ENCODE measurements around the gene ZNF560. TPM values are rescaled to one million over a fixed set of nuclear protein-coding genes. Genes with fewer than 3 reads are reported as not detected.

Gene ZNF560
- polyA plus RNA-seq, 3 donors = 0.16 TPM; not detected in 2

GRCh38 chr19:9456018-9456689 lies 42.3 kb downstream of the ZNF560 start:
- H3K27ac ChIP-seq (ENCODE audit: low read depth, low read length) = no peak overlapping the region
- 68 to 84% (median 74%) methylated on average over 12 to 13 of the region's 13 CpGs for WGBS, 3 donors

DNA sequence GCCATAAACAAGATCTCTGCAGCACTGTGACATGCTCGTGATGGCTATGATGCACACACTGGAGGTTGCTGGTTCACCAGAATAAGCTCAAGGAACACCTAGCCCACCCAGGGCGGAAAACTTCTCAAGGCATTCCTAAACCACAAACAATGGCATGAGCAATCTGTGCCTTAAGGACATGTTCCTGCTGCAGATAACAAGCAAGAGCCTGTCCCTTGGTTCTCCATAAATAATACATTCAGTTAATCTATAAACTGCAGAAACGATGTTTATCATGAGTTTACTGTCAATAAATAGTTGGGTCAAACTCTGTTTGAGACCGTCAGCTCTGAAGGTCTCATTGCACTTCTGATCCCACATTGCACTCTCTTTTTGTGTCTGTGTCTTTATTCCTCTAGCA lies 44.5 kb downstream of the ZNF560 start:
- 85 to 93% (median 92%) methylated on average over 4 of the region's 4 CpGs for WGBS, 3 donors
- no peak overlapping the region for H3K27ac ChIP-seq (ENCODE audit: low read depth, low read length)

GRCh38 chr19:9445037-9445436 lies 53.4 kb downstream of the ZNF560 start:
- H3K27ac ChIP-seq (ENCODE audit: low read depth, low read length) = no peak overlapping the region
- 73 to 90% (median 88%) methylated on average over 1 of the region's 1 CpG for WGBS, 3 donors

GRCh38 chr19:9436358-9436757 lies 62.1 kb downstream of the ZNF560 start:
- no peak overlapping the region for H3K27ac ChIP-seq (ENCODE audit: low read depth, low read length)
- 79 to 83% (median 81%) methylated on average over 4 of the region's 4 CpGs for WGBS, 3 donors

- H3K27ac ChIP-seq (ENCODE audit: low read depth, low read length) = peak within 1 kb of the TSS; percentile 76
- 10 to 14% (median 14%) methylated on average over 56 of the region's 56 CpGs for WGBS, 3 donors
Observed at GRCh38 chr19:9435279-9436268, 62.8 kb downstream of the ZNF560 start, which contains the start of gene ZNF266. TSS of gene ZNF266 (minus strand) at chr19:9435573. CDS start at chr19:9420089, 15,484 bp downstream.

DNA sequence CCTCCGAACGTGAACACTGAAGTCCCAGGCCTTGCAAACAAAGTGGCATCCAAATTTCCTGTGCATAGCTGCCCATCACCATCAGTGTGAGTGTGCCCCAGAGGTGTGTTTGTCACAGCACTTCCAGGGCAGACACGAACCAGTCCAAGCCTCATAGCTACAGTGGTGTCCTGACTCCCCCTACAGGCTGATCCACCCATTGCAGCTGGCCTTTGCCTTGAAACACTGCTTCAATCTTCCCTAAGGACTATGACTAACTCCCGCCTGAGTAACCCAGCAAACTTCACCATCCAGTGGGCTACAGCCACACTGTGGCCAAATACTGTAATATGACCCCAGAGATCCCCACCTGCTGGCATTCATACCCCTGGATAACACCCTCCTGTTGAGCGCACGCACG lies 66.9 kb downstream of the ZNF560 start:
- WGBS, 3 donors = 89 to 90% (median 89%) methylated on average over 7 of the region's 7 CpGs

DNA sequence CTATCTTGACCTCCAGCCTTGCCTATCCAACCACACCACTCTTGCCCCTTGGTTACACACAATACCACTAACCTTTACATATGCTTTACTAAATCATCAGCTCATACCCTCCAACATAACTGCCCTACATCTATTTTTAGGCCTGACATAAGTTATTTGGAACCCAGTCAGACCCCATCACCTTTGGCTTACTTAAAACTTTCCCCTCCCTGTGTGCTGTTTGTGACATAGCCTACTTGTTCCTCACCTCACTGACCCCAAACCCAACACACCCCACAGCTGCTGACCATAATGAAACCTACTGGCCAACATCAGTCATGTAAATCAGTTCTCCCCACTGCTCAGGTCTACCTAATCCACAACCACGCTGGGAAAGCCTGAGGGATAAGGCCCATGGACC lies 68.0 kb downstream of the ZNF560 start:
- WGBS, 3 donors = 96 to 100% (median 98%) methylated on average over 1 of the region's 1 CpG
- H3K27ac ChIP-seq (ENCODE audit: low read depth, low read length) = no peak overlapping the region

More for the DNA sequence above, 66.9 kb downstream of the ZNF560 start:
- no peak overlapping the region for H3K27ac ChIP-seq (ENCODE audit: low read depth, low read length)

- H3K27ac ChIP-seq (ENCODE audit: low read depth, low read length) = no peak overlapping the region
- 81 to 90% (median 85%) methylated on average over 6 of the region's 6 CpGs for WGBS, 3 donors
Observed at GRCh38 chr19:9427941-9428340, 70.5 kb downstream of the ZNF560 start.

Other genes with a start within 250 kb of the ZNF560 start
- not detected for gene OR7E24, start 247.7 kb downstream of the ZNF560 start, polyA plus RNA-seq
- gene ZNF699, start 188.8 kb downstream of the ZNF560 start, polyA plus RNA-seq = 1 to 10 TPM in 2 of 3 donors, under 1 TPM in 1; 0.34 to 1.8 (median 1.4) TPM
- gene ZNF559, start 174.4 kb downstream of the ZNF560 start, polyA plus RNA-seq = 10 to 100 TPM in 1 of 3 donors, 1 to 10 TPM in 2; 5.6 to 12.1 (median 6.2) TPM
- gene ZNF177, start 135.6 kb downstream of the ZNF560 start, polyA plus RNA-seq = under 1 TPM; 0.56 to 0.97 (median 0.89) TPM
- 10 to 100 TPM; 10.8 to 12.9 (median 11.0) TPM for gene ZNF266, start 63.0 kb downstream of the ZNF560 start, polyA plus RNA-seq
- gene ZNF426, start 40.0 kb upstream of the ZNF560 start, polyA plus RNA-seq = 1 to 10 TPM; 2.6 to 3.4 (median 3.3) TPM
- 1 to 10 TPM; 2.4 to 6.0 (median 4.0) TPM for gene ZNF121, start 85.9 kb upstream of the ZNF560 start, polyA plus RNA-seq
- 10 to 100 TPM; 11.8 to 20.6 (median 17.0) TPM for gene ZNF561, start 122.6 kb upstream of the ZNF560 start, polyA plus RNA-seq
- gene ZNF562, start 176.5 kb upstream of the ZNF560 start, polyA plus RNA-seq = 1 to 10 TPM; 4.6 to 9.3 (median 7.3) TPM